ENCODE results near the gene MAPRE3.

Gene MAPRE3

GRCh38 chr2:26988058-26988860 is 17.8 kb downstream of the MAPRE3 start:
- H3K9me3 ChIP-seq (ENCODE audit: control insufficient read depth, low read length) = no peaks in the 10 kb centered on the region
- H3K4me2 ChIP-seq (ENCODE audit: low read length, poor library complexity, severe bottlenecking) = no peak overlapping the region
- no peak overlapping the region for H2AK5ac ChIP-seq (ENCODE audit: low read length, severe bottlenecking)
- H3K4me1 ChIP-seq (ENCODE audit: control insufficient read depth, insufficient read depth, low read depth, low read length) = no peaks in the 10 kb centered on the region
- no peak overlapping the region for H3K18ac ChIP-seq (ENCODE audit: low read depth in 1 of 2, low read length in 2 of 2)
- no peak overlapping the region for H2BK5ac ChIP-seq (ENCODE audit: low read depth, low read length, poor library complexity, severe bottlenecking)
- no peak overlapping the region for H2BK120ac ChIP-seq (ENCODE audit: low read depth, low read length)
- H3K4ac ChIP-seq (ENCODE audit: low read depth in 1 of 2, low read length in 2 of 2) = no peak overlapping the region
- no peak overlapping the region for H3K27ac ChIP-seq (ENCODE audit: low read length, poor library complexity, severe bottlenecking)
- WGBS = 28% methylated on average over 4 of the region's 4 CpGs
- DNase-seq = peak; percentile 88
- H3K79me1 ChIP-seq (replicated peaks; ENCODE audit: low read length, poor library complexity, severe bottlenecking) = no peaks in the 10 kb centered on the region
- no peak overlapping the region for H3K9ac ChIP-seq (ENCODE audit: low read length)
- H2BK12ac ChIP-seq (ENCODE audit: low read length in 2 of 2) = peak overlapping the region in 1 of 2 experiments; percentile 25
- no peak overlapping the region for H3K4me3 ChIP-seq (ENCODE audit: insufficient read depth in 1 of 2, low read depth in 1 of 2, low read length in 2 of 2)
- H3K23ac ChIP-seq (ENCODE audit: low read length in 2 of 2) = no peak overlapping the region
- no peak overlapping the region for H2AFZ ChIP-seq (ENCODE audit: low read depth, low read length)
- no peaks in the 10 kb centered on the region for H3K36me3 ChIP-seq (ENCODE audit: control insufficient read depth in 1 of 2, insufficient read depth in 2 of 2, low read depth in 1 of 2, low read length in 2 of 2)
- H3K14ac ChIP-seq (ENCODE audit: low read length in 2 of 2) = peak overlapping the region in 1 of 2 experiments; percentile 98
- H3K27me3 ChIP-seq (ENCODE audit: control insufficient read depth in 1 of 2, insufficient read depth in 1 of 2, low read length in 2 of 2) = peaks cover 0 to 52% of the 10 kb centered on the region in 2 experiments
- H4K91ac ChIP-seq (ENCODE audit: low read length) = no peak overlapping the region
- H4K8ac ChIP-seq (ENCODE audit: low read length) = no peak overlapping the region
- no peak overlapping the region for H2BK15ac ChIP-seq (ENCODE audit: low read depth, poor library complexity, severe bottlenecking)

GRCh38 chr2:26989156-26989555 is 18.7 kb downstream of the MAPRE3 start:
- H2BK15ac ChIP-seq (ENCODE audit: low read depth, poor library complexity, severe bottlenecking) = no peak overlapping the region
- WGBS = 51% methylated on average over 8 of the region's 8 CpGs
- no peak overlapping the region for H3K4me3 ChIP-seq (ENCODE audit: insufficient read depth in 1 of 2, low read depth in 1 of 2, low read length in 2 of 2)
- H3K23ac ChIP-seq (ENCODE audit: low read length in 2 of 2) = no peak overlapping the region
- no peak overlapping the region for H3K14ac ChIP-seq (ENCODE audit: low read length in 2 of 2)
- H3K9me3 ChIP-seq (ENCODE audit: control insufficient read depth, low read length) = no peaks in the 10 kb centered on the region
- peaks cover 0 to 46% of the 10 kb centered on the region in 2 experiments for H3K27me3 ChIP-seq (ENCODE audit: control insufficient read depth in 1 of 2, insufficient read depth in 1 of 2, low read length in 2 of 2)
- no peak overlapping the region for H3K9ac ChIP-seq (ENCODE audit: low read length)
- H3K36me3 ChIP-seq (ENCODE audit: control insufficient read depth in 1 of 2, insufficient read depth in 2 of 2, low read depth in 1 of 2, low read length in 2 of 2) = no peaks in the 10 kb centered on the region
- no peaks in the 10 kb centered on the region for H3K4me1 ChIP-seq (ENCODE audit: control insufficient read depth, insufficient read depth, low read depth, low read length)
- H3K4me2 ChIP-seq (ENCODE audit: low read length, poor library complexity, severe bottlenecking) = no peak overlapping the region
- H4K91ac ChIP-seq (ENCODE audit: low read length) = no peak overlapping the region
- no peak overlapping the region for H3K27ac ChIP-seq (ENCODE audit: low read length, poor library complexity, severe bottlenecking)
- H2AK5ac ChIP-seq (ENCODE audit: low read length, severe bottlenecking) = no peak overlapping the region
- H2BK120ac ChIP-seq (ENCODE audit: low read depth, low read length) = no peak overlapping the region
- H3K18ac ChIP-seq (ENCODE audit: low read depth in 1 of 2, low read length in 2 of 2) = no peak overlapping the region
- H2AFZ ChIP-seq (ENCODE audit: low read depth, low read length) = no peak overlapping the region
- H2BK12ac ChIP-seq (ENCODE audit: low read length in 2 of 2) = no peak overlapping the region
- H3K4ac ChIP-seq (ENCODE audit: low read depth in 1 of 2, low read length in 2 of 2) = no peak overlapping the region
- H3K79me1 ChIP-seq (replicated peaks; ENCODE audit: low read length, poor library complexity, severe bottlenecking) = no peaks in the 10 kb centered on the region
- DNase-seq = peak; percentile 47
- no peak overlapping the region for H2BK5ac ChIP-seq (ENCODE audit: low read depth, low read length, poor library complexity, severe bottlenecking)
- H4K8ac ChIP-seq (ENCODE audit: low read length) = no peak overlapping the region

- H2BK12ac ChIP-seq (ENCODE audit: low read length in 2 of 2) = no peak overlapping the region
- H2BK120ac ChIP-seq (ENCODE audit: low read depth, low read length) = no peak overlapping the region
- H2BK5ac ChIP-seq (ENCODE audit: low read depth, low read length, poor library complexity, severe bottlenecking) = no peak overlapping the region
- H3K4me1 ChIP-seq (ENCODE audit: control insufficient read depth, insufficient read depth, low read depth, low read length) = no peaks in the 10 kb centered on the region
- no peaks in the 10 kb centered on the region for H3K9me3 ChIP-seq (ENCODE audit: control insufficient read depth, low read length)
- peaks cover 0 to 24% of the 10 kb centered on the region in 2 experiments for H3K27me3 ChIP-seq (ENCODE audit: control insufficient read depth in 1 of 2, insufficient read depth in 1 of 2, low read length in 2 of 2)
- no peak overlapping the region for H3K14ac ChIP-seq (ENCODE audit: low read length in 2 of 2)
- H2AFZ ChIP-seq (ENCODE audit: low read depth, low read length) = no peak overlapping the region
- DNase-seq = no peak
- no peak overlapping the region for H3K4me2 ChIP-seq (ENCODE audit: low read length, poor library complexity, severe bottlenecking)
- H3K4ac ChIP-seq (ENCODE audit: low read depth in 1 of 2, low read length in 2 of 2) = no peak overlapping the region
- no peak overlapping the region for H3K23ac ChIP-seq (ENCODE audit: low read length in 2 of 2)
- H2AK5ac ChIP-seq (ENCODE audit: low read length, severe bottlenecking) = no peak overlapping the region
- no peak overlapping the region for H3K27ac ChIP-seq (ENCODE audit: low read length, poor library complexity, severe bottlenecking)
- 90% methylated on average over 4 of the region's 5 CpGs for WGBS
- H3K9ac ChIP-seq (ENCODE audit: low read length) = no peak overlapping the region
- no peak overlapping the region for H3K18ac ChIP-seq (ENCODE audit: low read depth in 1 of 2, low read length in 2 of 2)
- H3K36me3 ChIP-seq (ENCODE audit: control insufficient read depth in 1 of 2, insufficient read depth in 2 of 2, low read depth in 1 of 2, low read length in 2 of 2) = no peaks in the 10 kb centered on the region
- H4K8ac ChIP-seq (ENCODE audit: low read length) = no peak overlapping the region
- H3K4me3 ChIP-seq (ENCODE audit: insufficient read depth in 1 of 2, low read depth in 1 of 2, low read length in 2 of 2) = no peak overlapping the region
- H3K79me1 ChIP-seq (replicated peaks; ENCODE audit: low read length, poor library complexity, severe bottlenecking) = no peaks in the 10 kb centered on the region
- H4K91ac ChIP-seq (ENCODE audit: low read length) = no peak overlapping the region
- no peak overlapping the region for H2BK15ac ChIP-seq (ENCODE audit: low read depth, poor library complexity, severe bottlenecking)
Observed at GRCh38 chr2:26991717-26992116, 21.3 kb downstream of the MAPRE3 start.

- no peak overlapping the region for H3K9ac ChIP-seq (ENCODE audit: low read length)
- 64% methylated on average over 1 of the region's 1 CpG for WGBS
Observed at GRCh38 chr2:26993768-26994167, 23.3 kb downstream of the MAPRE3 start.

More at GRCh38 chr2:26993768-26994167, 23.3 kb downstream of the MAPRE3 start:
- Histone ChIP-seq H3K79me1 (replicated peaks; ENCODE audit: low read length, poor library complexity, severe bottlenecking) (no peaks in the 10 kb centered on the region), H3K27ac (ENCODE audit: low read length, poor library complexity, severe bottlenecking) (no peak overlapping the region), H3K14ac (ENCODE audit: low read length in 2 of 2) (no peak overlapping the region), H4K91ac (ENCODE audit: low read length) (no peak overlapping the region), H3K4ac (ENCODE audit: low read depth in 1 of 2, low read length in 2 of 2) (no peak overlapping the region), H2BK12ac (ENCODE audit: low read length in 2 of 2) (no peak overlapping the region), H2BK5ac (ENCODE audit: low read depth, low read length, poor library complexity, severe bottlenecking) (no peak overlapping the region), H3K4me3 (ENCODE audit: insufficient read depth in 1 of 2, low read depth in 1 of 2, low read length in 2 of 2) (no peak overlapping the region), H3K36me3 (ENCODE audit: control insufficient read depth in 1 of 2, insufficient read depth in 2 of 2, low read depth in 1 of 2, low read length in 2 of 2) (no peaks in the 10 kb centered on the region), H3K4me1 (ENCODE audit: control insufficient read depth, insufficient read depth, low read depth, low read length) (no peaks in the 10 kb centered on the region), H3K9me3 (ENCODE audit: control insufficient read depth, low read length) (no peaks in the 10 kb centered on the region), H3K4me2 (ENCODE audit: low read length, poor library complexity, severe bottlenecking) (no peak overlapping the region), H2AK5ac (ENCODE audit: low read length, severe bottlenecking) (no peak overlapping the region), H2AFZ (ENCODE audit: low read depth, low read length) (no peak overlapping the region), H3K18ac (ENCODE audit: low read depth in 1 of 2, low read length in 2 of 2) (no peak overlapping the region), H3K27me3 (ENCODE audit: control insufficient read depth in 1 of 2, insufficient read depth in 1 of 2, low read length in 2 of 2) (peaks cover 0 to 28% of the 10 kb centered on the region in 2 experiments), H2BK120ac (ENCODE audit: low read depth, low read length) (no peak overlapping the region), H2BK15ac (ENCODE audit: low read depth, poor library complexity, severe bottlenecking) (no peak overlapping the region), H4K8ac (ENCODE audit: low read length) (no peak overlapping the region), H3K23ac (ENCODE audit: low read length in 2 of 2) (no peak overlapping the region)
- DNase-seq = no peak

Measured in mesenchymal stem cell (in vitro differentiated cells and primary cell).